Tibial artery (tissue), 4 donors: ENCODE measurements around the gene RGS8.

ENCODE experiments used
- DNase-seq, 2 donors: peaks; one replicate each; pipeline ENCODE4 v3.0.0-alpha.2; 2019
- H3K27ac ChIP-seq, 2 donors: fragments of 200-600 bp; sonication (generic) in 1 of 2; 1 replicate in 1 of 2; 2 replicates in 1 of 2; pipeline ENCODE4 v1.5.1; 2018 to 2019; ENCODE audit warnings: mild to moderate bottlenecking in 1 of 2
- H3K27me3 ChIP-seq, 2 donors: fragments of 200-600 bp; sonication (generic) in 1 of 2; one replicate each; pipeline versions ENCODE4 v1.5.1 to v1.6.0; 2016 to 2019
- H3K36me3 ChIP-seq, 3 donors: fragments of 200-600 bp; sonication (generic) in 2 of 3; one replicate each; pipeline ENCODE4 v1.5.1; 2016 to 2019; ENCODE audit warnings: mild to moderate bottlenecking in 2 of 3
- H3K4me1 ChIP-seq, 4 donors: fragments of 200-600 bp; sonication (generic) in 2 of 4; 1 replicate in 3 of 4; 2 replicates in 1 of 4; pipeline ENCODE4 v1.5.1; 2016 to 2019
- H3K4me3 ChIP-seq, 2 donors: fragments of 200-600 bp; sonication (generic) in 1 of 2; 1 replicate in 1 of 2; 2 replicates in 1 of 2; pipeline ENCODE4 v1.5.1; 2018 to 2019; ENCODE audit warnings: mild to moderate bottlenecking in 2 of 2
- H3K9me3 ChIP-seq, 3 donors: fragments of 200-600 bp; sonication (generic) in 1 of 3; one replicate each; pipeline ENCODE4 v1.5.1; 2016 to 2019
- intact Hi-C: fragments of 100-400 bp; cut with DNase I; formaldehyde crosslinking; loops from one replicate; pipeline ENCODE4 v1.15.0; 2023; ENCODE audit warnings: low total_unique reads
- TF ChIP-seq, protein P1 (sequence below), 2 experiments: fragments of 200-600 bp in 1 of 2; fragments of 450-650 bp in 1 of 2; IDR thresholded peaks; one replicate each; pipeline ENCODE4 v1.5.1; 2017 to 2019; ENCODE audit warnings: antibody characterized with exemption in 2 of 2, mild to moderate bottlenecking in 1 of 2, moderate library complexity in 1 of 2

Gene RGS8

DNA sequence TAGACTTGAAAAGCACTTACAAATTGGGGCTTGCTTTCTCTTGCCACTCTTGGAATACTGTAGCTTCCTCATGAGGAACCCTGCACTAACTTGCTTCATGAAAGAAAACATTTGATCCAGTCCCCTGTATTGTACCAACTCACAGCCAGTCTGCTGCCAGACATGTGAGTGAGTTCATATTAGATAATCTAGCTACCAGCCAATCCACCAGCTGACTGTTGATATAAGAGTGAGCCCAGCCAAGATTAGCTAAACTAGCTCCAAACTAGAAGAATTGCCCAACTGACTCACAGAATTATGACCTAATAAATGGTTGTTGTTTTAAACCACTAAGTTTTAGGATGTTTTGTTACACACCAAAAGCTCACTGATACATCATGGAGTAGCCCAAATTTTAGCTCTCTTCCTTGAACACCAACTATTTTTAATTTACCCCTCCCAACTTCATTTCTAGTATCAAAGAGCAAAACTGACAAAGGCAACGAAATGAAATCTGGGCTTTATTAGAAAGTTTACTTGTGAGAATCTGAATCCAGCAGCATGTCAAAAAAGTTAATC is 6.6 kb upstream of the RGS8 start:
- TF ChIP-seq, protein P1, sequence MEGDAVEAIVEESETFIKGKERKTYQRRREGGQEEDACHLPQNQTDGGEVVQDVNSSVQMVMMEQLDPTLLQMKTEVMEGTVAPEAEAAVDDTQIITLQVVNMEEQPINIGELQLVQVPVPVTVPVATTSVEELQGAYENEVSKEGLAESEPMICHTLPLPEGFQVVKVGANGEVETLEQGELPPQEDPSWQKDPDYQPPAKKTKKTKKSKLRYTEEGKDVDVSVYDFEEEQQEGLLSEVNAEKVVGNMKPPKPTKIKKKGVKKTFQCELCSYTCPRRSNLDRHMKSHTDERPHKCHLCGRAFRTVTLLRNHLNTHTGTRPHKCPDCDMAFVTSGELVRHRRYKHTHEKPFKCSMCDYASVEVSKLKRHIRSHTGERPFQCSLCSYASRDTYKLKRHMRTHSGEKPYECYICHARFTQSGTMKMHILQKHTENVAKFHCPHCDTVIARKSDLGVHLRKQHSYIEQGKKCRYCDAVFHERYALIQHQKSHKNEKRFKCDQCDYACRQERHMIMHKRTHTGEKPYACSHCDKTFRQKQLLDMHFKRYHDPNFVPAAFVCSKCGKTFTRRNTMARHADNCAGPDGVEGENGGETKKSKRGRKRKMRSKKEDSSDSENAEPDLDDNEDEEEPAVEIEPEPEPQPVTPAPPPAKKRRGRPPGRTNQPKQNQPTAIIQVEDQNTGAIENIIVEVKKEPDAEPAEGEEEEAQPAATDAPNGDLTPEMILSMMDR (IDR thresholded peaks at IDR 0.05): no peak
- no peak for DNase-seq
- Histone ChIP-seq H3K4me1 (peaks cover 0 to 12% (median 0%) of the 10 kb centered on the region in 4 donors), H3K4me3 (no peak overlapping the region), H3K36me3 (no peaks in the 10 kb centered on the region), H3K27me3 (peaks cover 0 to under 1% of the 10 kb centered on the region in 2 donors), H3K27ac (no peak overlapping the region), H3K9me3 (no peaks in the 10 kb centered on the region)
- intact Hi-C loops: no loop called here

GRCh38 chr1:182688436-182689205 is 4.2 kb upstream of the RGS8 start:
- TF ChIP-seq, protein P1 (IDR thresholded peaks at IDR 0.05): no peak
- H3K4me3 ChIP-seq: no peak overlapping the region
- intact Hi-C loops: no loop called here
- no peaks in the 10 kb centered on the region for H3K9me3 ChIP-seq
- no peak overlapping the region for H3K27ac ChIP-seq
- no peak for DNase-seq
- no peaks in the 10 kb centered on the region for H3K36me3 ChIP-seq
- no peaks in the 10 kb centered on the region for H3K4me1 ChIP-seq
- H3K27me3 ChIP-seq: peaks cover 0 to 12% of the 10 kb centered on the region in 2 donors

- no peaks in the 10 kb centered on the region for H3K4me1 ChIP-seq
- no peak for DNase-seq
- peaks cover 0 to 14% of the 10 kb centered on the region in 2 donors for H3K27me3 ChIP-seq
- H3K27ac ChIP-seq: no peak overlapping the region
- H3K36me3 ChIP-seq: no peaks in the 10 kb centered on the region
- H3K4me3 ChIP-seq: no peak overlapping the region
- TF ChIP-seq, protein P1 (IDR thresholded peaks at IDR 0.05): no peak
- intact Hi-C loops: no loop called here
- no peaks in the 10 kb centered on the region for H3K9me3 ChIP-seq
These were observed 3.0 kb upstream of the RGS8 start for GRCh38 chr1:182687361-182687760.

DNA sequence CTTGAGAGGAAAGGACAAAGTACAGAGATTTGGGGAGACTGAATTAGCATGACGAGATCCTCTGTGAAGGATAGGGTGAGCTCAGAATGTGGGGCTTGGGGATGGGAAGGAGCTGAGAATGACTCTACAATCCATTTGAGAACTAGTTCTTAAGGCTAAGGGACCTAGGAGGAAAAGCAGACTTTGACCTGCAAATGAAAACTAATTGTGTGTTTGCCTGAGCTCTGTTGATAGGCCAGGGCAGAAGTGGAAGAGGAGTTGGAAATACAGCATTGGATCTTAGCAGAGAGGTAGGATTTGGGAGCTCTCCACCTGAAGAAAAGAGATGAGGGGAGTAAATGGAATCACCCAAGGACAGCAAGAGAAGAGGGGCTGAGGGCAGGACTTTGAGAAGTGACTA is 2.1 kb upstream of the RGS8 start:
- Histone ChIP-seq H3K27me3 (peaks cover 0 to 21% of the 10 kb centered on the region in 2 donors), H3K36me3 (no peaks in the 10 kb centered on the region), H3K27ac (no peak overlapping the region), H3K9me3 (no peaks in the 10 kb centered on the region), H3K4me3 (no peak overlapping the region), H3K4me1 (no peaks in the 10 kb centered on the region)
- intact Hi-C loops: no loop called here
- no peak for DNase-seq
- TF ChIP-seq, protein P1 (IDR thresholded peaks at IDR 0.05): no peak

- Histone ChIP-seq H3K27ac (no peak overlapping the region), H3K4me1 (no peaks in the 10 kb centered on the region), H3K36me3 (no peaks in the 10 kb centered on the region), H3K4me3 (no peak overlapping the region), H3K9me3 (no peaks in the 10 kb centered on the region), H3K27me3 (peaks cover 0 to 25% of the 10 kb centered on the region in 2 donors)
- TF ChIP-seq, protein P1 (IDR thresholded peaks at IDR 0.05): no peak
- no peak for DNase-seq
- intact Hi-C loops: no loop called here
These were observed 828 bp upstream of the RGS8 start for GRCh38 chr1:182685215-182685614.
